HG03097 (cell line): ENCODE data around the gene TMEM63B.

Source experiments
- ATAC-seq: cut with Tn5 transposase; IDR thresholded peaks from one replicate; pipeline ENCODE4 v1.9.1; 2021; ENCODE audit not compliant: unreplicated experiment, low FRiP score

TMEM63B gene

GRCh38 chr6:44115866-44116265 is 11.5 kb upstream of the TMEM63B start:
- ATAC-seq, result no peak

DNA sequence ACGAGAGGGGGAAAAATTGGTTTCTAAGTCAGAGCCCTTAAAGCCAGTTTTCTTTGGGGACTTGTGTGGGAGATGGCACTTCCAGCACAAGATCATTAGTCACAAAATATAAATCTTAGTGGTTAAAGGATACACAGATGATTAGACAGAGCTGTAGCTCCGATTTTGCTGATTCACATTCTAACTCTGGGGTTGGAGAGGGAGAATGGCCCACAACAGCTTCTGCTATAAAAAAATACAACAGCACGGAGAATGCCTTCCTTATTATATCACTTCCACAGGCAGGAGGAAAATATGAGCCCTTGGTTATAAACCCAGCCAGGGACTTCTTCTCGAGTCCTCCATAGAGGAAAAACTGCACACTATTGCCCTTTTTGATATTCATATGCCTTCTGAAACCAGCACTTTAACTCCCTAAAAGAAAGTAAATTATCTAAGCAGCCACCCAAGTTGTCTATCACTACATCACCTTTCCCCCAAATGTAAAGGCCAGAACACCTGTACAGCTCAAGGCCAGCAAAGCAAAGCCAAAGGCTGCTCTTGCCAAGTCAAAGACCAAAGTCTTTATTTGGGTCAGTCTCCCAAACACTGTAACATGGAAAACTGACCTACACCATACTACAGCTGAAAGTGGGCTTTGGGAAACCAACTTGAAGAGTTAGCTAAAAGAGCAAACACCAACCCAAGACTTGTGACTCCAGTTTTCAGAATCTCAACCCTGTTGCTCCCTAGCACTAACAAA is 10.5 kb upstream of the TMEM63B start:
- no peak for ATAC-seq

DNA sequence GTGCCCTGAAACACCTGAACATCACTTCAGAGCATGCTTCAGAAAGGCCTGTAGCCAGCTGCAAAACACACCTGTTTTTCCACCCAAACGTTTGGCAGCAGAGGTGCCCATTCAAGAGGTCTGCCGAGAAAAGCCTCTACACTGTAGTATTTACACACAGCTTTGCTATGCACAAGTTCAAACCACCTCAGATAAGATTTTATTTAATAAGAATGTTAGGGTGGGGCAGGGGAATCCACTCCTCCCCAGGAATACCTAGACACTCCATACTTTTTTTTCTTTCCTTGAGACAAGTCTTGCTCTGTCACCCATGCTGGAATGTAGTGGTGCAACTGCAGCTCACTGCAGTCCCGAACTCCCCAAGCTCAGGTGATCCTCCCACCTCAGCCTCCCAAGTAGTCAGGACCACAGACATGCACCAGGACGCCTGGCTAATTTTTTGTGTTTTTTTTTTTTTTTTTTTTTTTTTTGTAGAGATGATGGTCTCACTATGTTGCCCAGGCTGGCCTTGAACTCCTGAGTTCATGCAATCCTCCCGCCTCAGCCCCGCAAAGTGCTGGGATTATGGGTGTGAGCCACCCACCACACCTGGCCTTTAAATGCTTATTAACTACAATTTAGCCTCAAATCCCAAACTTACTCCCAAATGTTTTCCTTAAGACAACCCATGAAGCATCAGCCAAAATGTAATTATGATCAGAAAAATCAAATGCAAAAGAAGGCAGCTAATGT is 9.8 kb upstream of the TMEM63B start:
- ATAC-seq, result no peak

GRCh38 chr6:44119704-44120262 is 7.6 kb upstream of the TMEM63B start:
- ATAC-seq, result no peak

DNA sequence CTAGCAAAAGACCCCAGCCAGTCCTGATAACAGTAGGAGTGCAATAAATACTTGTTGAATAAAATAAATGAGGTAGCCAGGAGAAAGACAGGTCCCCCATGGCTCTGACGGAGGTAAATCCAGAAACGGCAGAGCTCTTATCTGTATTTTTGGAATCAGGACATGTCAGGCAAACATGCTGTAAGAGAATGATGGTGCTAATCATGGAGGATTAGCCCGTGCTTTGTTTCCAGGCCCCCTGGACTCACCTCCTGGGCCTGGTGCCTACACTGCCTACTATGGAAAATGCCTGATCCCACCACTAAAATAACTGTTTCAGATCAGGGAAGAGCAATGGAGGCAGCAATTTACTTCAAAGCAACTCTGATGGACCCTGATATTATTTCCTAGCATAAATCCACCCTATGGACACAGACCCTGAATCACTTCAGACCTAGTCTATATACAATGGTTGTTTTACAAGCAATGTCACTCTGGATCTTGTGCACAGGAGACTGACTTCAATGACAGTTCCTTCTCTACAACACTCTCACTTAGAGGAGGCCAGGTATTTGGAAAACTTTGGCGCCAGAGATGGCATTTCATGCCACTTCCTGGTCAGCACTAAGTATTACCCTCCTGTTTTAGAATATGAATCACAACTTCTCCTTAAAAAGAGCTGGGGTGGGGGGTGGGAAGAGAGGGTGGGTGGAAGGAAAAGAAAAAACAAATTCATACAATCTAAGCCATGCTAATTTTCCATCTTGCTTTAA is 6.5 kb upstream of the TMEM63B start:
- ATAC-seq, result no peak

- no peak for ATAC-seq
Measured at GRCh38 chr6:44122801-44123200, 4.6 kb upstream of the TMEM63B start.

GRCh38 chr6:44123544-44123943 is 3.8 kb upstream of the TMEM63B start:
- no peak for ATAC-seq

DNA sequence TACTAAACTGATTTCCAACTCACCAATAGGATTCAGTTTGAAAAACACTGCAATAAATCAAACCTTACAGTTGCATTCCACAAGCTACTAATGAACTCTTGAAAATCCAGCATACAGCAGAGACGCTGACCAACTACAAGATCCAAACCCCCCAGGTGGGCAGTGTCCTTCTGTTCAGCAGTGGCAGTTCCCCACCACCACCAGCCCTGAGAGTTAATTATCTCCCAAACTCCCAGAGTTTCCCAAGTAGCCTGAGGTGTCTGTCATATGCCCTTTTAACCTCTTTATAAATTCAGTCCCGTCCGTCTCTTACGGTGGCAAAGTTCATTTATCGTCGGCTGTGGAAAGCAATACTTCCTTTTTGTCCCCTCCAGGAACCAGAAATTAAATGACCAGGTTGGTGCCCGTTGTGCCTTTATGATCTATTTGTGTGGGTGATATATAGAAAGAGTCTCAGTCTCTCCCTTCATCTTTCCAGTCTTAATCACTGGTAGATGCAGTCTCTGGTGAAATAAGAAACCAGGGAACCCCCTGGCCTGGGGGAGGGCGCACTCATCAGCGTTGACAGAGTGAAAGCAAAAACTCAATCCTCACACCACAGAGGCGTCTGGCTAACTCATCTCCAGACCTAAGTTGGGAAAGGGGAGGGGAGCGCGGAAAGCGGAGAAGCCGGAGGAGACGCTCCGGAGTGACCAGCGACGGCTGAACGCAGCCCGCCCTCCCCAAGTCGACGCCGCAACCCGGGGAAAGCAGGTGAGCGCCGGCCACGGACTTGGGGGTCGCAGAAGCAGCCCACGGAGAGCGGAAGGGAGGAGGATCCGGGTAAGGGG is 819 bp upstream of the TMEM63B start:
- peak; percentile 40 for ATAC-seq

DNA sequence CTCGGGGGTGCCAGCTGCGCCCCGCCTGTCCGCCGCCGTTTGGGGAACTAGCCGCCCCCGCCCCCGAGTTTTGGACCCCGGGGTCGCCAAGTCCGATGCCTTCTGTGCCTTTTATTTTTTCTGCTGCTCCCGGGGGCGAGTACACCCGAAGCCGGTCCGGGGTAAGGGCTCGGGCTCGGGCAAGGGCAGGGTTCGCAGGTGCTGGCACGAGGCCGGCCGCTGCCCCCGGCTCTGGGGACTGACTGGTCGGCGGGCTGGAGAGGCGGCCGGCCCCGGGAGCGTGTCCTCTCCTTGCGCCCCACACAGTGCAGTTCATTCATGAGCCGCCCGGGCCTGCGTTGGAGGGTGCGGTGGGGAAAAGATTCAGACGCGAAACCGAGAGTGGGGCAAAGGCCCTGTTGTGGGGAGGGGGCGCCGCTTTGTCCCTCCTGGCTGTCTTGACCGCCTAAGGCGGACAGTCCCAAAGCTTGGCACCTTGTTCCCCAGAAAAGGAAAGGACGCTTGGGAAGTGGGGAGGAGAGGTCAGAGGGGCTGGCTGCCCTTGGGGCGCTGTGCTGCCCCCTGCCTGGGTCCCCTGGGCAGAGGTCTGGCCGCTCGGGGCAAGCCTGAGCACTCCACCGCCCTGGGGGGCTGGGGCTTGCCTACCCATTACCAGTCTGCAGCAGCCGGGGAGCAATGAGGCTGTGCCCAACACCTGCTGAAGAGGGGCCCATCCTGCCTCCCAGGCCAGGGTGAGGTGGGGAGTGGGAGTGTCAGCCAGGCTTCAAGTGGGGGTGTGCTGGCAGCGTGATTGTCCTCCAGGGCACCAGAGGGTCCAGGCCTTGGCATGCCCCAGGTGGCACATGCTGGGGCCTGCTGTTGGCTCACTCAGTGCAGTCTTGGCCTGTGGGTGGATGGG is 915 bp downstream of the TMEM63B start:
- peak; percentile 14 for ATAC-seq

DNA sequence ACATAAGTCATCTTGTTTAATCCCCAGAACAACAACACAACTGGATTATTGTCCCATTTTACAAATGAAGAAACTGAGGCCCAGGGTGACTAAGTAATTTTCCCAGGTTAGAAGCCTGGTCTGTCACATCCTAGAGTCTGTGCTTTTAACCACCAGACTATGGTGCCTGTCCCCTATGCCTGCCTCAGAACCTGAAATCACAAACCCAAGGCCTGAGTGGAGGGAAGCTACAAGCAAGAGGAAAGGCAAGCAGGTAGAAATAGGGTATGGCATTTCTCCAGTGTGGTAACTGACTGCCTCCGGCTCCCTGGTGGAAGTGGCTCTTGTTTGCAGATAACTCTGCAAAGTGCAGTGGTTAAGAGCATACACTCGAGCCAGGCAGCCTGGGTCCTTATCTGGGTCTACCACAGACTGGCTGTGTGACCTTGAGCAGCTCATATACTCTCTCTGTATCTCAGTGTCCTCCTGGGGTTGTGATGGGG is 2.5 kb downstream of the TMEM63B start:
- no peak for ATAC-seq

DNA sequence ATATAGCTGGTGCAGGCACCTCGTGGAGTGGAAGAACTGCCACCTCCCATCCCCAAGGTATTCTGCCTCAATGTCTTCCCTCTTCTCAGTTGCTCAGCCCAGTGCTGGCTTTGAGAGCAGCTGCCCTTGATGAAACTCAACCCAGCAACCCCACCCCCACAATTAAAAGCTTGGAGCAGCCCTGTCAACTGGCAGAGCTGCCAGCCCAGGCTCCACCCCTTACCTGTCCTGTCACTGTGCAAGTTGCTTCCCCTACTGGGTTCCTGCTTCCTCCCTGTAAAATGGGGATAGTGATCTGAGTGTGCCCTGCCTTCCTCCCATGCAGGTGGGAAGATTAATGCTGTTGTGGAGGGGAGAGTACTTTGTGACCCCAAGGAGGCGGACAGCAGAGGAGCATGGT is 4.5 kb downstream of the TMEM63B start:
- no peak for ATAC-seq

DNA sequence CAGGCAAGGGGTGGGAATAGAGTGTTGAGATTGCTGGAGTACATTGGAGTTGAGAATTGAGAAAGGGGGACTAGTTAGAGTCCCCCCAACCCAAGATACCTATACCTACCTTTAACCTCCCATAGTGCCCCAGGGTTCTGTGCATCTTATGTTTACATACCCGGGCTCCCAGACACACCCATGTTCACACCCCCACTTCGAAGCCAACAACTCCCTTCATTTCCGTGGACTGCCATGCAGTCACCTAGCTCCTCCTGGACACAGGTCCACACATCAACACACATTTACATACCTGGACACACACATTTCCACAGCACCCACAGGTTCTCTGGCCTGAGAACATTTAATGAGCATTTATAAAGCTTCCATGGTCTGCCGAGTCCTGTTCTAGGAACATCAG is 5.1 kb downstream of the TMEM63B start:
- no peak for ATAC-seq

DNA sequence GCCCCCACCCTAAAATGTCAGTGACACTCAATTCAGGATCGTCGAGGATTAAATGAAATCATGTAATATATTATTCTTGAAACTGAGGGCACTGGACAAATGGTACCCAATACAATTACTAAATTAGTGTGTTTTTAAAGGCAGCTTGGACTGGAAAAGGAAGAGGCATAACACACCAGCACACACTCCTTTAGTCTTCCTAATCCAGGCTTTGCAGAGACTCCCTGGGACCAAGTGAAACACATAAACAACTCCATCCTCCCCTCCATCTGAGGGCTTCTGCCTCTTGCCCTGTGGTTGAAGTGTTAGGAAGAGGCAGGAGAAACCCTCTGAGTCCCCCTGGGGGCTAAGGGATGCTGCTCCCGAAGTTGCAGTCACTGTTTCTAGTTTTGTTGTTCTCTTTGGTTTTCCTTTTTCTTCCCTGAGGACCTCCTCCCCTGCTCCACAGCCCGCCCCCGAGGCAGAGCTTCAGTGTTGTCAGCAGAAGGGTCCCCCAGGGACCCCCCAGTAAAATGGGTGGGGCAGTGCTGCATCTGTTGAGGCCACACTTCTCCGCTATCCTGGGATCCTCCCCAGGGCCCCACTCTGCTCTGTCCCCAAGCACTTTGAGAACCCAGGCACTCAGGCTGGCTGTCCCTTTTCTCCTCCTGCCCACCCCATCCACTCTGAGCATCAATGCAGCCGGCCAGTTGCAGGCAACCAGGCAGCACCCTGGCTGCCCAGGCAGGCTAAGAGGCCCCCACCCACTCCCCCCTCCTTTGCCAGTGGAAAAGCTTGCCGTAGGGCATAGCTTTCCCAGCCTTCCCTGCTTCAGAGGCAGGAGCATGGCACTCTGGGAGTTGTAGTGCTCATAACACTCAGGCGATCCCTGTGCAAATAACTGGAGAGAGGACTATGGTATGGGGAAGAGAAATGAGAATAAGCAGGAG is 5.9 kb downstream of the TMEM63B start:
- ATAC-seq, result no peak

DNA sequence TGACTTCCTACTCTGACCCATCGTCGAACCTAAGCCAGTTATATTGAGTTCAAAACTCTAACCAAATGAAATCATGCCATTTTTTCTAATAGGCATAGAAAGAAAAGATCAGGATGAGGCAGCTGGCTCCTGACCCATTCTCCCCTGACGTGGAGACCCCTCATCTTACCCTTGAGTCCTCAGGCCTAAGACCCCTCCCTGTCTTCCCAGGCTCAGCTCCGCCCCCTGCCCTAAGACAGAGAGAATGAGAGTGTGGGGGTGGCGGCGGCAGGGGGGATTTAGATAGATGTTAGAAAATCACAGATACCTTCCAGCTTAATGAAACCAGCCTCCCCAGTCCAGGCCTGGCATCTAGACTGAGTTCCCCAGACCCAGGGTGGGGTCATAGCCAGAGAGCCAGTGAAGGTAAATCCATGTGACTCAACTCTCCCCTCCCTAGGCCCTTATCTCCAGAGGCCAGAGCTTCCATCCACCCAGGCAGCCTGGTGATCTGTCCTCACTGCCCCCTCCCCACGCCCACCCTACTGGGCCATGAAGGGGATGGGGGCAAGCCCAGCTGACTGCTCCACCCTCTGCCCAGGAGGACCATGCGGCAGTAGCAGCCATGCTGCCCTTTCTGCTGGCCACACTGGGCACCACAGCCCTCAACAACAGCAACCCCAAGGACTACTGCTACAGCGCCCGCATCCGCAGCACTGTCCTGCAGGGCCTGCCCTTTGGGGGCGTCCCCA is 6.8 kb downstream of the TMEM63B start:
- ATAC-seq, result no peak

- ATAC-seq, result no peak
Measured at GRCh38 chr6:44135173-44135758, 7.9 kb downstream of the TMEM63B start.

GRCh38 chr6:44135875-44136274 is 8.5 kb downstream of the TMEM63B start:
- ATAC-seq, result no peak

DNA sequence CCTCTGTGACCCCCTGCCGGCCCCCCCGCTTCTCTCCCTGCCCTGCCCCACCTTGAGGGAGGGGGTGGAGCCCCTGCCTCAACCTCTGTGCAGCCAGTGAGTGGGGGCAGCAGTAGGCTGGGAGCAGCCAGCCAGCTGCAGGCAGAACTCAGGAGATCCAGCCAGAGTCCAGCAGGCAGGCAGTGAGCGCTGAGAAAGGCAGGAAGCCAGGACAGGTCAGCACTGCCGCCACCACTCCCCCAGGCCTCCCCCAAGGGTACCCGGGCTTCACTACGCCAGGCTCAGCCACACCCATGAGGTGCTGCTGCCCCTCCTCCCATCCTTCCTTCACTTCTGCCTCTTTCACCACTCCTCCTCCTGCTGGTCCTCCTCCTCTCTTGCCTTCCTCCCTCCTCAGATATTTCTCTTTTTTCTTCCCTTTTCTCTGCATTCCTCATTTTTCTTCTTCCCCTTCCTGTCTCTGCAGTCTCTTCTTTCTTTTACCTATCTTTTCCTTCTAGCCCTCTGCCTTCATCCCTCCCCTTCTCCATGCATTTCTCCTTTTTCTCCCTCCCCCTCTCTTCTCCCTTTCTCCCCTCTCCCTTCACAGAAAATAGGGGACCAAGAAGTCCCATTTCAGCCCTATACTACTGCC is 11.5 kb downstream of the TMEM63B start:
- ATAC-seq, result no peak
